Measurements from ENCODE around the gene SGMS1. TPM values are rescaled to one million over a fixed set of nuclear protein-coding genes. Genes with fewer than 3 reads are reported as not detected.

The SGMS1 gene
- total and polyA plus RNA-seq, 2 experiments from 2014 or later = 15.0 to 34.7 TPM

- H3K4me3 Mint-ChIP-seq = no peak overlapping the region
- H3K27ac ChIP-seq (ENCODE audit: low read depth) = no peak overlapping the region
- peaks cover 18% of the 10 kb centered on the region for H3K4me1 ChIP-seq (ENCODE audit: insufficient read depth)
- no peaks in the 10 kb centered on the region for H3K36me3 Mint-ChIP-seq (ENCODE audit: low read depth)
- no peak overlapping the region for H3K4me2 ChIP-seq
- no peaks in the 10 kb centered on the region for H3K27me3 Mint-ChIP-seq (ENCODE audit: insufficient read depth, low read depth, poor library complexity)
- no peaks in the 10 kb centered on the region for H3K36me3 ChIP-seq (ENCODE audit: insufficient read depth)
- no peak for DNase-seq (ENCODE audit: low spot score)
- no peak overlapping the region for H3K27ac Mint-ChIP-seq
- H4K20me1 ChIP-seq (replicated peaks; ENCODE audit: insufficient read depth) = peaks cover 5% of the 10 kb centered on the region; the same call in 1 of the 2 replicates
- H3K9me2 ChIP-seq (ENCODE audit: insufficient read depth) = no peaks in the 10 kb centered on the region
- H3K4me3 ChIP-seq = no peak overlapping the region
- peaks cover 19% of the 10 kb centered on the region for H3K4me1 Mint-ChIP-seq
- TF ChIP-seq ZNF114 (CRISPR knock-in tag; IDR thresholded peaks at IDR 0.05) = no peak
- no peak for TF ChIP-seq CREB1 (CRISPR knock-in tag; IDR thresholded peaks at IDR 0.05; ENCODE audit: low read depth)
- H3F3A ChIP-seq (replicated peaks; ENCODE audit: low read depth) = no peaks in the 10 kb centered on the region
- peaks cover 22% of the 10 kb centered on the region for H3K79me2 ChIP-seq (replicated peaks; ENCODE audit: insufficient read depth)
- no peaks in the 10 kb centered on the region for H3K27me3 ChIP-seq (ENCODE audit: insufficient read depth)
- H3K9me3 Mint-ChIP-seq = no peaks in the 10 kb centered on the region
- no peak for ATAC-seq
- H2AFZ ChIP-seq = no peak overlapping the region
Observed at GRCh38 chr10:50512214-50512595, 111.6 kb downstream of the SGMS1 start.

- ATAC-seq (no peak), DNase-seq (ENCODE audit: low spot score) (no peak)
- Histone ChIP-seq H3K27ac (ENCODE audit: low read depth) (no peak overlapping the region), H3K4me2 (no peak overlapping the region), H3K9me2 (ENCODE audit: insufficient read depth) (no peaks in the 10 kb centered on the region), H3K27me3 (ENCODE audit: insufficient read depth) (no peaks in the 10 kb centered on the region), H3K4me1 (ENCODE audit: insufficient read depth) (peaks cover 23% of the 10 kb centered on the region), H3K4me3 (no peak overlapping the region), H2AFZ (no peak overlapping the region), H3K79me2 (replicated peaks; ENCODE audit: insufficient read depth) (peaks cover 26% of the 10 kb centered on the region), H3F3A (replicated peaks; ENCODE audit: low read depth) (no peaks in the 10 kb centered on the region), H3K36me3 (ENCODE audit: insufficient read depth) (no peaks in the 10 kb centered on the region), H4K20me1 (replicated peaks; ENCODE audit: insufficient read depth) (peaks cover 5% of the 10 kb centered on the region; the same call in 1 of the 2 replicates)
- no peaks in the 10 kb centered on the region for H3K36me3 Mint-ChIP-seq (ENCODE audit: low read depth)
- peaks cover 25% of the 10 kb centered on the region for H3K4me1 Mint-ChIP-seq
- no peaks in the 10 kb centered on the region; the same call in 2 of the 3 replicates for H3K9me3 Mint-ChIP-seq
- no peaks in the 10 kb centered on the region for H3K27me3 Mint-ChIP-seq (ENCODE audit: insufficient read depth, low read depth, poor library complexity)
- TF ChIP-seq CREB1 (CRISPR knock-in tag; IDR thresholded peaks at IDR 0.05; ENCODE audit: low read depth) (no peak), EZH2phosphoT487 (IDR thresholded peaks at IDR 0.05; ENCODE audit: unreplicated experiment) (no peak), ZNF462 (CRISPR knock-in tag; IDR thresholded peaks at IDR 0.05) (no peak), NANOG (IDR thresholded peaks at IDR 0.05; ENCODE audit: borderline replicate concordance) (no peak), REST (IDR thresholded peaks at IDR 0.05; ENCODE audit: unreplicated experiment) (no peak), JUNB (IDR thresholded peaks at IDR 0.05; ENCODE audit: unreplicated experiment) (no peak)
- no peak overlapping the region for H3K4me3 Mint-ChIP-seq
- H3K27ac Mint-ChIP-seq = no peak overlapping the region
Observed at GRCh38 chr10:50511492-50512213, 112.1 kb downstream of the SGMS1 start.
